PC-3 (cell line): ENCODE data around the gene ACBD6. TPM values are rescaled to one million over a fixed set of nuclear protein-coding genes. Genes with fewer than 3 reads are reported as not detected.

Experiments used
- ATAC-seq: fragments of 200-7000 bp; cut with Tn5 transposase; 2 replicates; pipeline ENCODE4 v1.9.1; 2020; ENCODE audit warnings: mild to moderate bottlenecking, moderate library complexity
- BruUV-seq: library from RNA; stranded (reverse); fragments of 400-500 nt; replicated peaks from 2 replicates; lab custom pipeline; 2021; lab: Mats Ljungman, UMichigan
- CTCF ChIA-PET: fragments of 300-600 bp; sonication (Branson Sonifier 250); formaldehyde crosslinking; loops from one replicate; lab custom pipeline; 2022; ENCODE audit warnings: antibody characterized with exemption; lab: Charles Lee
- POLR2A ChIA-PET: fragments of 300-600 bp; sonication (Branson Sonifier 250); formaldehyde crosslinking; loops from one replicate; lab custom pipeline; 2022; ENCODE audit warnings: antibody characterized with exemption; ENCODE audit not compliant: unreplicated experiment; lab: Charles Lee
- DNase-seq: peaks from one replicate; pipeline ENCODE4 v3.0.0-alpha.2; 2015
- H2AFZ ChIP-seq: fragments of 300-600 bp; sonication (generic); 2 replicates; pipeline ENCODE4 v1.6.0; 2016; ENCODE audit warnings: antibody characterized with exemption, low read length
- H3F3A ChIP-seq: fragments of 300-600 bp; sonication (generic); one replicate; pipeline ENCODE4 v1.6.0; 2017; ENCODE audit warnings: antibody characterized with exemption, low read length, control low read depth, mild to moderate bottlenecking; ENCODE audit not compliant: unreplicated experiment
- H3K27ac ChIP-seq: fragments of 300-600 bp; sonication (generic); 2 replicates; pipeline ENCODE4 v1.5.1; 2016; ENCODE audit warnings: mild to moderate bottlenecking, low read length
- H3K27me3 ChIP-seq: fragments of 300-600 bp; sonication (generic); 2 replicates; pipeline ENCODE4 v1.6.1; 2016; ENCODE audit warnings: low read length, mixed read lengths
- H3K36me3 ChIP-seq: fragments of 300-600 bp; sonication (generic); 2 replicates; pipeline ENCODE4 v1.6.1; 2016; ENCODE audit warnings: low read depth, mixed run types, low read length, mixed read lengths
- H3K4me1 ChIP-seq: fragments of 300-600 bp; sonication (generic); 2 replicates; pipeline ENCODE4 v1.5.1; 2016; ENCODE audit warnings: low read length; ENCODE audit not compliant: insufficient read depth
- H3K4me2 ChIP-seq: fragments of 300-600 bp; sonication (generic); 2 replicates; pipeline ENCODE4 v1.6.0; 2016; ENCODE audit warnings: low read length
- H3K4me3 ChIP-seq: fragments of 300-600 bp; sonication (generic); 2 replicates; pipeline ENCODE4 v1.5.1; 2016; ENCODE audit warnings: mild to moderate bottlenecking, low read length, mixed read lengths
- H3K79me2 ChIP-seq: fragments of 300-600 bp; sonication (generic); 2 replicates; pipeline ENCODE4 v1.6.1; 2017; ENCODE audit warnings: low read length, mixed read lengths
- H3K9ac ChIP-seq: fragments of 300-600 bp; sonication (generic); 2 replicates; pipeline ENCODE4 v1.6.0; 2016; ENCODE audit warnings: mild to moderate bottlenecking, low read length
- H3K9me2 ChIP-seq: fragments of 300-600 bp; sonication (generic); replicated peaks from 2 replicates; pipeline ENCODE4 v1.6.1; 2016; ENCODE audit warnings: mixed run types, low read length, mixed read lengths
- H3K9me3 ChIP-seq: fragments of 300-600 bp; sonication (generic); 2 replicates; pipeline ENCODE4 v1.6.1; 2016; ENCODE audit warnings: low read length, mixed read lengths
- H4K20me1 ChIP-seq: fragments of 300-600 bp; sonication (generic); 2 replicates; pipeline ENCODE4 v1.6.1; 2016; ENCODE audit warnings: low read length, mixed read lengths
- EZH2 ChIP-seq: fragments of 300-600 bp; sonication (generic); IDR thresholded peaks from one replicate; pipeline ENCODE4 v1.6.1; 2017; ENCODE audit warnings: antibody characterized with exemption, mild to moderate bottlenecking, low read length; ENCODE audit not compliant: unreplicated experiment
- EZH2phosphoT487 ChIP-seq: fragments of 300-600 bp; sonication (generic); IDR thresholded peaks from 2 replicates; pipeline ENCODE4 v1.6.1; 2018; ENCODE audit warnings: mild to moderate bottlenecking, antibody characterized with exemption, low read length, borderline replicate concordance
- intact Hi-C: fragments of 100-400 bp; cut with micrococcal nuclease; formaldehyde crosslinking; loops from 2 replicates; pipeline ENCODE4 v1.9.0; 2023
- total RNA-seq: library from RNA; depleted of rRNA; stranded (reverse); fragments of >200 nt; gene quantifications from 2 replicates; pipeline ENCODE4 v1.2.3, GENCODE V29; 2014
- TF ChIP-seq, protein P1 (sequence below): fragments of 300-600 bp; sonication (generic); conservative IDR thresholded peaks from 2 replicates; pipeline ENCODE4 v1.5.1; 2017; ENCODE audit warnings: antibody characterized with exemption, low read depth, mild to moderate bottlenecking, low read length

Gene ACBD6
- total RNA-seq, 1 experiment from 2014 or later: 43.3 TPM

DNA sequence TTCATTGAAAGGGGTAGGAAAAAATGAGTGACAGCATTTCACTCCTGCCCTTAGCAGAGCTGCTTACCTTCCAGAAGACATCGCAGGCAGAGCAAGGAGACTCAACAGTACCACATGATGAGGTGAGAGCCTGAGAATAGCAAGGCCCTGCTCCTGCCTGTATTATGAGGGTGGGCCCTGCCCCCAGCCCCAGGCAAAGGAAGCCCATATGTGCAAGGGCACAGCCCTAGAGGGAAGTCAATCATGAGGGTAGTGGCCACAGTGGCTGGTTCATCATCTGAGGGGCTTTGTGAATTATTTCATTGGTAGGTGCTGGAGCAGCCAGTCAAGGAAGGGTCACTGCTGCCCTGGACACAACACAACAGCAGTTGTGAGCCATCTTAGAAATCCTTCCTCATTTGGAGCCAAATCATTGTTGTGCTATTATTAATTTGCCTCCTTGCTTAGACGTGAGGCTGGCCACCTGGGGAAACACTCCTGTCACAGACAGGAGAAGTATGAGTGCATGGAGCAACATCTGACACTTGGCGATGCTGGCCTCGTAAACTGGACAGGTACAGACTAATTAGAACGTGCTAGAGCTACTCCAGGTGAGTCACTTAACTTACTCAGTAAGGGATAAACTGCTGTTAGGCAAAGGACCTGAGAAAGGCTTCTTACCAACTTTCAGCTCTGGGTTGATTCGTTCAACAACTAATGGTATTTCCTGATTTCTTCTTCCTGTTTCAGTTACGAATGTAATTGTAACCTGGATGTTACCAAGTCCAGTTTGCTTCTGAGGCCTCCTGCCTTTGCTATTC is 22.7 kb upstream of the ACBD6 start:
- BruUV-seq: no TSS peak
- no peak overlapping the region for H3K9ac ChIP-seq
- TF ChIP-seq EZH2phosphoT487 (no peak), EZH2 (no peak)
- TF ChIP-seq, protein P1, sequence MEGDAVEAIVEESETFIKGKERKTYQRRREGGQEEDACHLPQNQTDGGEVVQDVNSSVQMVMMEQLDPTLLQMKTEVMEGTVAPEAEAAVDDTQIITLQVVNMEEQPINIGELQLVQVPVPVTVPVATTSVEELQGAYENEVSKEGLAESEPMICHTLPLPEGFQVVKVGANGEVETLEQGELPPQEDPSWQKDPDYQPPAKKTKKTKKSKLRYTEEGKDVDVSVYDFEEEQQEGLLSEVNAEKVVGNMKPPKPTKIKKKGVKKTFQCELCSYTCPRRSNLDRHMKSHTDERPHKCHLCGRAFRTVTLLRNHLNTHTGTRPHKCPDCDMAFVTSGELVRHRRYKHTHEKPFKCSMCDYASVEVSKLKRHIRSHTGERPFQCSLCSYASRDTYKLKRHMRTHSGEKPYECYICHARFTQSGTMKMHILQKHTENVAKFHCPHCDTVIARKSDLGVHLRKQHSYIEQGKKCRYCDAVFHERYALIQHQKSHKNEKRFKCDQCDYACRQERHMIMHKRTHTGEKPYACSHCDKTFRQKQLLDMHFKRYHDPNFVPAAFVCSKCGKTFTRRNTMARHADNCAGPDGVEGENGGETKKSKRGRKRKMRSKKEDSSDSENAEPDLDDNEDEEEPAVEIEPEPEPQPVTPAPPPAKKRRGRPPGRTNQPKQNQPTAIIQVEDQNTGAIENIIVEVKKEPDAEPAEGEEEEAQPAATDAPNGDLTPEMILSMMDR: no peak
- peaks cover 7% of the 10 kb centered on the region; the same call in 1 of the 2 replicates for H3K4me1 ChIP-seq
- no peak overlapping the region for H3K27ac ChIP-seq
- no peaks in the 10 kb centered on the region for H3K9me3 ChIP-seq
- CTCF ChIA-PET: no interaction called here
- no peaks in the 10 kb centered on the region for H3K27me3 ChIP-seq
- no peak overlapping the region for H3K4me3 ChIP-seq
- ATAC-seq (no peak), DNase-seq (no peak)
- H3K4me2 ChIP-seq: no peak overlapping the region
- H3K9me2 ChIP-seq: no peaks in the 10 kb centered on the region
- no peak overlapping the region for H2AFZ ChIP-seq
- H3F3A ChIP-seq: no peaks in the 10 kb centered on the region
- H3K79me2 ChIP-seq: no peaks in the 10 kb centered on the region
- no peaks in the 10 kb centered on the region for H4K20me1 ChIP-seq
- POLR2A ChIA-PET: no interaction called here
- H3K36me3 ChIP-seq: no peaks in the 10 kb centered on the region
- intact Hi-C loops: no loop called here

DNA sequence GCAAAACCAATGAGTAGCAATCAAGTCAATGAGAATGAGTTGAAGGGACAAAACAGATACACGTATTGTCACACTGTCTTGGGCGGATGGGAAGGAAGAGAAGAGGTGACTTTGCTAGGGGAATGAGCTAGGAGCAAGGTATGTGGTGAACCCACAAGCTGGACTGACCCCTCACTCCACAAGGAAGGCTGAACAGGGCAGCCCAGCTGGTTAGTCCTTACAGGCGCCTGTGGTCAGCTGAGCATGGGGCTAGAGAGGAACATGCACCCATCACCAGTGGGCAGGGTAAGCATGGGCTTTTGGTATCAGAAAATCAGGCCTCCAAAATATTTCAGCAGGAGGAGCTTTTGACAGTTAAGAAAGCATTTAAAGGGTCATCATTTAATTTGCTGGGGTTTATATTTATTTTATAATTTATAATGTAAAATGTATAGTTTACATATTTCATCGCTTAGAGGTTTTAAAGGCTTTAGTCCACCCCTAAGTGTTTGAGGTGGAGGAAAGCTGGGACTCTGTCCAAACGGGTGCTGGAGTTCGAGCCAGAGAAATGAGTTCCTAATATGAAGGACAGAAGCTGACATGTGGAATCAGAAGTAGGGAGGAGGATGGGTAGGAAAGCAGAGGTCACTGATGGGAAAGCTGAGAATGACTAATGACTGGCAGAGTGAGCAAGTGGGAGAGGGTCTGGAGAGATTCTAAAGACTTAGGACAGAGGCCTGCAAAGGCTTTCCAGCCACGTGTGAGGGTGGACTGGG is 22.0 kb upstream of the ACBD6 start:
- Histone ChIP-seq H2AFZ (no peak overlapping the region), H4K20me1 (no peaks in the 10 kb centered on the region), H3K9me3 (no peaks in the 10 kb centered on the region), H3K79me2 (no peaks in the 10 kb centered on the region), H3K27ac (no peak overlapping the region), H3K4me1 (peaks cover 6% of the 10 kb centered on the region; the same call in 1 of the 2 replicates), H3F3A (no peaks in the 10 kb centered on the region), H3K9ac (no peak overlapping the region), H3K4me3 (no peak overlapping the region), H3K9me2 (no peaks in the 10 kb centered on the region), H3K27me3 (no peaks in the 10 kb centered on the region), H3K36me3 (no peaks in the 10 kb centered on the region), H3K4me2 (no peak overlapping the region)
- BruUV-seq: no TSS peak
- CTCF ChIA-PET: no interaction called here
- DNase-seq: no peak
- TF ChIP-seq EZH2: no peak
- TF ChIP-seq EZH2phosphoT487: no peak
- TF ChIP-seq, protein P1: no peak
- POLR2A ChIA-PET: no interaction called here
- no peak for ATAC-seq
- intact Hi-C loops: no loop called here

DNA sequence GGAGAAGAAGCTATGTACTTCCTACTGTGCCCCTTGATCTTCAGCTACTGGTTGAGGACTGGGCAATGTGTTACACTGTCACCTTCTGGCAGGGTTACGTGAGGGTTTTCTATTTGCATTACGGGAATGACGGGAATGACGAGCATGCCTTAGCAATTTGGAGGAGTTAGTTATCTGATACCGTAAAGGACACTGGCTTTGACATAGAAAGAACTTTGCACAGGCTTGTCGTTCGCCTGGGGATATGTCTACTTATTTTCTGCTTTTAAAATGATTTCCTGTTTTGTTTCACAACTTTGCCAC is 19.8 kb upstream of the ACBD6 start:
- H3K4me1 ChIP-seq: peaks cover 6% of the 10 kb centered on the region; the same call in 1 of the 2 replicates
- ATAC-seq (no peak), DNase-seq (no peak)
- H3K9ac ChIP-seq: no peak overlapping the region
- no peak overlapping the region for H3K4me2 ChIP-seq
- no peaks in the 10 kb centered on the region for H4K20me1 ChIP-seq
- POLR2A ChIA-PET: no interaction called here
- H3K9me2 ChIP-seq: no peaks in the 10 kb centered on the region
- no peak overlapping the region for H2AFZ ChIP-seq
- BruUV-seq: no TSS peak
- no peaks in the 10 kb centered on the region for H3K36me3 ChIP-seq
- H3K27ac ChIP-seq: no peak overlapping the region
- CTCF ChIA-PET: no interaction called here
- no peaks in the 10 kb centered on the region for H3K27me3 ChIP-seq
- H3K4me3 ChIP-seq: no peak overlapping the region
- no peaks in the 10 kb centered on the region for H3K79me2 ChIP-seq
- intact Hi-C loops: no loop called here
- H3K9me3 ChIP-seq: no peaks in the 10 kb centered on the region
- H3F3A ChIP-seq: no peaks in the 10 kb centered on the region
- no peak for TF ChIP-seq EZH2
- TF ChIP-seq EZH2phosphoT487: no peak
- TF ChIP-seq, protein P1: no peak
